ENCODE data around the gene MAP1LC3B. TPM values are rescaled to one million over a fixed set of nuclear protein-coding genes. Genes with fewer than 3 reads are reported as not detected.

The MAP1LC3B gene
- total RNA-seq, 1 donor from 2014 or later = 58.9 TPM

DNA sequence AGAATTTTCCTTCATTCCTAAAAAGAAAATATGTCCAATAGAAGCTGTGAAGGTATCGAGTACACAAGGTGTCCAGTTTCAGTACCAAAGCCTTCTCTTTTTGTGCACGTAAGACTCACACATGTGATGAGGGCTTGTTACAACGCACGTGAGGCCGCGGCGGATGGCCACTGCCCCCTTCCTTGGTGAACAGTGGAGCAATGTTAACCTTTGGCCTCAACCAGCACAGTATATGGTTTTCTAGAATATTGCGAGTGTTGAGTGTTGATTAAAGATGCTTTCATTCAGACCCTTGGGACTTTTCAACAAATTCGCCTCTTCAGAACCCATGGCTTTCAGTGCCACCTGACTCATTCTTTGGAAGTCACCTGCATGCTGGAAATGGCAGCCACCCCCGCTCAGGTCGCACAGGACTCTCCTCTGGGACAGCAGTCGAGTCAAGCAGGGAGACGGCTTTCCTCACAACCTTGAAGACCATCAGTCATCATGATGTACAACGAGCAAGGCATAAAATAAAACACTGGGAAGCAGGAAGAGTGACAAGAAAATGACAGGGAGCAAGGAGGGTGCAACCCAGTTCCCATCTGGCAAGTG lies 14.5 kb downstream of the MAP1LC3B start:
- intact Hi-C loops (cut with micrococcal nuclease) = no loop called here

DNA sequence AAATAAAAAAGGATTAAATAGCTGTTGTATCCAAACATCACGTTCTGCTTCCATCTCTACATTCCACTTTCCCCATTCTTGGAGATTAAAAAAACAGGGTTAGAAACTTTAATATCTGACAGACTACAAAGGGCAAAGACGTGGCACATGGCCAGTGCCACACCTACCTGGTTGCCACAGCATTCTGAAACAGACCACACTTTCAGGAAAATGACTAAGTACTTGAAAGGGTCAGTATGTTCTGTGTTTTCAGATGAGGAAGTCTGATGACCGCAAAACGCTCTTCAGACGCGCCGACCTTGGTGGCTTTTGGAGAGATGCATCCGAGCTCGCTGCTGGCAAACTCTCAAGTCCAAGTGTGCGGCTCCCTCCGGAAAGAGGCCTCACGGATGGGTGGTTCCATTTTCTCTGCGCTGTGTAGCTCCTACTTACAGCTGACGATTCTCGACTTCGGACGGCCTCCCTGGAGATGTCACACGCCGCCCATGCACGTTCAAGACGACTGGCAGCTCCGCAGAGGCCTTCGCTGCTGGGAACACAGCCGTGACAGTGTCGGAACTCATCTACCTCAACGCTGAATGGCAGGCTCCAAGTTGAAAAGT lies 15.5 kb downstream of the MAP1LC3B start:
- intact Hi-C loops (cut with micrococcal nuclease) = no loop called here

DNA sequence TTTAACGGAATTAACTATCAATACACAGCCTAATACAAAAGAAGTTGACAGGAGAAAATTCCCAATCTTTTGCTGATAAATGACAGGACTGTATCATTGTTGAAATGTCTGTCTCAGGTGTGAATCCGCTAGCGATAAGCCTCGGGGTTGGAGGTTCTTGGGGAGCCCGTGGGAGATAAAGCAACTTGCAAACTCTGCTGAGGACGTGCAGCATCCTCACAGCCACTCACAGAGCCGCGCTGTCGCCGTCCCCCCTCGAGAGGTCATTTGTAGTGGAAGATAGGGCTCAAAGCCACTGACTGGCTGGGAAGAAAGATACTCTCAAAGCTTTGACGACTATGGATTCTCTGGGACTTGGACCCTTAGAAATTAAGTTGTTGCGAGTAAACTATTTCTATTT lies 17.0 kb downstream of the MAP1LC3B start:
- intact Hi-C loops (cut with micrococcal nuclease) = no loop called here

DNA sequence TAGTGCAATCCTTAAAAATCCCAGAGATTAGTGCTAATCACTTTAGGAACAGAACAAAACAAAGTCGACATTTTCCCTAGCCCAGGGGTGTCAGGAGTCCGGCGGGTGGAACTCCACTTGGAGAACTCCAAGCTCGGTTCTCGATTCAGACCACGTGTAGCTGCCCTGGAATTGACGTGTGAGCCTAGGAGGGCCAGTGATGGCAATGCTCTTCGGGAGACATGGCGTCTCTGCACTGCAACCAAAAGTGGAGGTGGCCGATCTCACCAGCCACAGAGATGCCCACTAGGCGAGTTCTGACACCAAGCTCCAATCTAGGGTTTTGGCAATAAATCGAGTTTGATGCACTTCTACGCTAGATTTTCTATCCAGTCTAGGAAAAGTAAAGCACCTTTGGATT lies 17.6 kb downstream of the MAP1LC3B start:
- intact Hi-C loops (cut with micrococcal nuclease) = no loop called here

DNA sequence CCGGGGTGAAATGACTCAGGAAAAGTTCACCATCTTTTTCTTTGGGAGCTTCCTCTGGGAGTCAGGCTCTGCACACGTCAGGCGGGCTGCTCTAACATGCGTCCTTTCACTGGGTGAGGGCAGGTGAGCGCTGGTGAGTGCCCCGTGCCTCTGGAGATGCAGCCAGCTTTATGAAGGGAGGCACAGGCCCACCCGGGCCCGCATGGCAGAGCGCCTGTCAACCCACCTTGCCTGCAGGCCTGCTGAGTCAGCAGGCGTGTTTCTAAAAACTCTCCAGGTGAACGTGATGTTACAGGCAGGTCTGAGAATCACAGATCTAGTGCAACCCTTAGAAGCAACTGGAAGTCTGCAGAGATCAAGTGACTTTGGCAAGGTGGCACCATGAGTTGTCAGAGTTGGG lies 18.4 kb downstream of the MAP1LC3B start:
- intact Hi-C loops (cut with micrococcal nuclease) = no loop called here

DNA sequence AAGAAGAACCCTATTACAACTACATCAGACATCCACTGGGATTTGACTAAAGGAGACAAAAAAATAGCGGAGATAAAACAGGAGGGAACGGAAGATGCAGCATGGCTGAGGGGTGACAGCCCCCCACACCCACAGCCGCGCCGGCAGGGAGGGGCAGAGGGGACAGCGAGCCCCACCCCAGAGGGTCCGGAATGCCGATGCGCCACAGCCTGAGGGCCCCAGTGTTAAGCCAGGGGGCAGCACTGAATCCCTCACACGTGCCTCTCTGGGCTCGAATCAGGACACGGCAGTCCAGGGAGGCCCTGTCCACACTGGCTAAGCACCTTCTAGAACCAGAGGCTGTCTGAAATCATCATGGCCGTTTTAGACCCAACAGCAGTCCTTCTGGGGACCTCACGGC lies 18.8 kb downstream of the MAP1LC3B start:
- intact Hi-C loops (cut with micrococcal nuclease) = no loop called here

DNA sequence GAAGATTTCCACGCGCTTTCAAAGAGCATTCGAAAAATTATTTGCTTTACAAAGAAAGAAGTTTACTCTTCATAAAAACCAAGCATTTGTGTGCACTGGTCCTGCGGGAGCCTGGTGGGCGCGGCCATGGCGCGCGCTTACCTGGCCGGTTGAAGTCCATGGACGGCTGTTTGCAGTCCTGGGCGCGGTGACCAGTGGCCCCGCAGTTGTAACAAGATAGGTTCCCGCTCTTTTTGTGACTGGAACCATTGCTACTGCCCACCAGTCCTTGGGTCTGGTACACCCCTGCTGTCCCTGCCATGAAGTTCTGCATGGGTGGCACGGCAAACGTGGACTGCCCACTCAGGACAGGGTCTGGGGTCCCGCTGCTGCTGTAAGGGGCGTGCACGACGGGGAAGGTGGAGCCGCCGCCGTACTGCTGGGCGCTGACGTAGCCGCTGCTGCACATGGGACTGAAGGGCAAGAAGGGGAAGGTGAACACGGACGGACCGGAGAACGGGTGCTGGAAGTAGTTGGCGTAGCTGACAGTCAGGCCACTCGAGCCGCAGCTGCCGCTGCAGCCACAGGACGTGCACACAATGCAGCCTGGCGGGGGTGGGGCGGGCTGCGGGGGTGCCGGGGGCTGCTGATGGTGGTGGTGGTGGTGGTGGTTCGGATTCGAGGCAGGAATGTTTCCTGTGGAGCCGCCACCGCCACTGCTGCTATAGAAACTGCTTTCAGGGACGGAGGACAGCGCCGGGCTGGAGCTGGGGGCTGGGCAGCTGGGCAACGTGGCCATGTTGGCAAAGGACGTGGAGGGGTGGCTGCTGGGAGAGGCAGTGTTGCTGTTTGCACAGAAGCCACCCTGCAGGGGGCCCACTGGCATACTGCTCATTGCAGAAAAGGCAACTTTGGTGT lies 19.5 kb downstream of the MAP1LC3B start:
- intact Hi-C loops (cut with micrococcal nuclease) = no loop called here

DNA sequence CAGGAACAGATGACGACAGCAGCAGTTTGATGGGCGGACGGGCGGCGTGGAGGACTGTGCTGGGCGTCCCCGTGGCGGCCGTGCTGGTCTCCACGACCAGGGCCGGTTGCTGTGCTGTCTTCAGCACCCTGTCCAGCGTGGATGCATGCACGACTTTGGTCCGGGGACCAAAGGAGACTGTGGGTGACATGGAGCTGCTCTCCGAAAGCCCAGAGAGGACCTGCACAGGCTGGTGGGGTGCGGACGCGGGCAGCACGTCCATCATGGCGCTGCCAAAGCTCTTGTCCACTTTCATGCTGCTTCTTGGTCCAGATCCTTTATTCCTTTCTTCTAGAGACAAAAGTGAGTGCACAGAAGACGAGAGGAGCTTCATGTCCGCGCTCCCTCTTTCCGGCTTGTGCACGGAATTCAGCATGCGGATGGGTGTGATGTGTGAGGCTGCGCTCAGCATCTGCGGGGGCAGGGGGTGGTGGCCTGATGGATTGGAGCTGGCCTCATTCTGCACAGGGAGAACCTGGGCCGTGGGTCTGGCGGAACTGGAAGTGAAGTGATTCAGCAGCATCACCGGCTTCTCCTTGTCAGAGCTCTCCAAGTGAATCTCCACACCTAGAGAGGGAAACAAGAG lies 20.3 kb downstream of the MAP1LC3B start:
- intact Hi-C loops (cut with micrococcal nuclease) = no loop called here

DNA sequence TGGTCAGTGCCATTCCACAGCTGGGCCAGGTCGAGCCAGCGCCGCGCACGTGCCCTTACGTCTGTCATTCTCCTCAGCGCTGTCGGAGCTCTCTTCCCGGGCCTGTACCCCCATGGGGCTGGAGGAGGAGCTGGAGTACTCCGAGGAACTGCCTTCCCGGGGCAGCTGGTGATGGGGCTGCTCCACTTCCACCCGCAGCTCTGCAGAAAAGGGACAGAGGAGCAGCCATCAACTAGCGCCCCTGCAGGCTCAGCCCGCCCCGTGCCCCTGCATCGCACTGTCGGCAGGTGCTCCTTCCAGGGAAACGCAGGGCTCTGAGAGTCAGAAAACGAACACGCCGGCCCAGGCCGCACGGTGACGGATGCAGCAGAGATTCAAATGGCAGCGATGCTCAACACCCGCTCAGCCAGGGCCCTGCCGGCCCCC lies 20.9 kb downstream of the MAP1LC3B start:
- intact Hi-C loops (cut with micrococcal nuclease) = no loop called here

DNA sequence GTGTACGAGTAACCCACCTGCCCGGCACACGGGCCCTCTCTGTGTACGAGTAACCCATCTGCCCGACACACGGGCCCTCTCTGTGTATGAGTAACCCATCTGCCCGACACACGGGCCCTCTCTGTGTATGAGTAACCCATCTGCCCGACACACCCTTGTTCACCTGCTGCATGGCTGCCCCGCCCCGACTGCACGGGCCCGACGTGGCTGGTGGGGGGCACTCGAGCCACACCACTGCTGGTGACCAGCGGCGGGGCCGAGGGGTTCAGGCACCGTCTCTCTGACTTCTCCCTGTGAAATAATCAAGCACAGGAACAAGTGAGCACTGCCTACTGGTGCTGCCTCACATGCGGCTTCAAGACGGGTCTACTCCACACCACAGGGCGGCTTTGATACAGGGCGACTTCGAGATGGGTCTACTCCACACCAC lies 22.1 kb downstream of the MAP1LC3B start:
- intact Hi-C loops (cut with micrococcal nuclease) = no loop called here

DNA sequence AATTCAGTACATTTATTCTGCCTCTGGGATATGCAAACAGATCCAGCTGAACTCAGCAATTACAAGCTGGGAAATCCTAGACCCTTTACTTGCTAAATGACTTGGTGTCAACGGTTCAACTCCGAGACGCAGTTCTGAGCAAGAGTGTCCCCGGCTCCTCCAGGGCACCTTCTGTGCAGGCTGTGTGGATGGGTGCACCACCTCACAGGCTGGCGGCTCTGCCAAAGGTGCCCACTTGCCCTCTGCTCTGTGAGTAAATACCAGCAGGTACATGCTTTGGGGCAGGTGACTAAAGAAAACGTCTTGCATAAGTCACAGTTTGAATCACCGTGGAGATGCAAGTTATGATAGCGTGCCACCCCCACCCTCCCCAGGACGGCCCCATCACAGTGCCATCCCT lies 23.3 kb downstream of the MAP1LC3B start:
- intact Hi-C loops (cut with micrococcal nuclease) = no loop called here

DNA sequence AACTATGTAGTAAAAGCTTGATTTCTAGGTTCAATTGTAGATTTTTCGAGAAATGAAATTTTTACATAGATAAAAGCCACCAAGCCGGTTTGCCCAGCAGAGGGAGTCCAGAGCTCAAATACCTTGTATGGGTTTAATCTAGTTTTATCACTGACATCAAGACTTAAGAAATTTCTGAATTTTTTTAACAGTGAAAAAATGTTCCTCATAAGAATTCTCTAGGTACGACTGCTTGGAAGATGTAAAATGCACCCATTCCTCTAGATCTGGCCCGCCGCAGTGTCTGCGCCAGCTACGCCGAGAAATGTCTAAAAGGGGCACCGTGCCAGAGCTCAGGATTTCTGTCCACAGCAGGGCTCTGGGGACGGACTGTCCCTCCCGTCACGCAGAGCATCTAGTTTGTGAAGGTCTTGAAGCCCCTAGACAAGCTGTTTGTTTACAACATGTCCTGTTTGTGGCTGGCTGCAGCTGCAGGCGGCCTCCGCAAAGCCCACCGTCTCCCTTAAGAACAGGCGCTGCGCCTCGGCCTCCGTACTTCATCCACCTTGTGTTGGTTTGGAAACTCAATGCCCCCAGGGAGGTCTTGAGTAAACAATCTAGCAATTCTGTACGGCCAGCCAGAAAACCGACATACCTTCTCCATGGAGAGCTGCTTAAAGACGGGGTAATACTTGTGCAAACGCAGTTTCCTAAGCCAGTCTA lies 24.8 kb downstream of the MAP1LC3B start:
- intact Hi-C loops (cut with micrococcal nuclease) = loop anchor here (1.0 kb wide), 1 partner anchor 219 kb away; no protein-coding TSS in a partner anchor

DNA sequence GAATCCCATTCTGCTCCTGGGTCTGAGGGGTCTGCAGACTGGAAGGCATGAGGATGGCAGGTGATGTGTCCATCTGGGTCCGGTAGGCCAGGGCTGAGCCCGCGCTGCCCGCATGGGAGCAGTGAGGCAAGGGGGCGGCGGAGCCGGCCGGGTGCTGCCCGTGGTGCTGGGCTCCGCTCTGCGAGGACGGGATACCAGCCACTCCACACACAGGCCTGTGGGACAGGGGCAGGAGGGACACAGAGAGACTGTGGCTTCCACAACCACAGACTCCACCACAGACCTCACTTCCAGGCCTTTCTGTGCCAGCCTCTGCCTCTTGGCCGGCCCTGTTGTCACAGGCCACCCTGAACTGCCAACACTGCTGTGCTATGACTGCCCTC lies 25.4 kb downstream of the MAP1LC3B start:
- intact Hi-C loops (cut with micrococcal nuclease) = no loop called here

DNA sequence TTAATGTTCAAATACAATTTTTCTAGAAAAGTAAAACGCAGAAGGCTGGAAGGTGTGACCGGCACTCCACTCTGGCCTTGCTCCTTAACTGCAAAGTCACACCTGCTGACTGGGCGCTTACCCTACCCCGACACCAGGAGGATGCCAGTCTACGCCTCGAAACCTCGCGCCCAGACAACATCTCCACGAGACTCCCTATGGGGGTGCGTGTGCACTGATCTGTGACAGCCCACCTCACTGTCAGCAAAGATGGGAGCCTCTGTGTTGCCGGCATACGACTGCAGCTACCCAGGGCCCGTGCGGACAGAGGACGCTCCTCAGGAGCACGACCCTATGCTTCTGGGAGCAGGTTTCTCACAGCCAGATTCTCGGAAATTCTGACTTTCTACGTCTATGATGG lies 26.1 kb downstream of the MAP1LC3B start:
- intact Hi-C loops (cut with micrococcal nuclease) = no loop called here

DNA sequence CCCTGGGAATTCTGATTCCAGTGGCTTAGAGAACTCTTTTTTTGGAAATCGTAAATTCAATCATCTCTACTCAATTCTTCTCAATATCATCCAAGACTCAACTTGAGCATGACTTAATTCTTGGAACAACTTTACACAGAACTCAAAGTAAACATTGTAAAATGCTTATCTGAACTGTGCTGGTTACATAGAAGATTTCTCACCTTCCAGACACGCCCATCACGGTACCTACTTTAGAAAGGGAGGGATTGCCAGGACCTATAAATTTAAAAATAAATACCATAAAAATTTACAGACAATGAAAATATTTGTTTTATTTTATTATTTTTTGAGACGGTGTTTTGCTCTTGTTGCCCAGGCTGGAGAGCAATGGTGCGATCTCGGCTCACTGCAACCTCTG lies 26.5 kb downstream of the MAP1LC3B start:
- intact Hi-C loops (cut with micrococcal nuclease) = no loop called here

DNA sequence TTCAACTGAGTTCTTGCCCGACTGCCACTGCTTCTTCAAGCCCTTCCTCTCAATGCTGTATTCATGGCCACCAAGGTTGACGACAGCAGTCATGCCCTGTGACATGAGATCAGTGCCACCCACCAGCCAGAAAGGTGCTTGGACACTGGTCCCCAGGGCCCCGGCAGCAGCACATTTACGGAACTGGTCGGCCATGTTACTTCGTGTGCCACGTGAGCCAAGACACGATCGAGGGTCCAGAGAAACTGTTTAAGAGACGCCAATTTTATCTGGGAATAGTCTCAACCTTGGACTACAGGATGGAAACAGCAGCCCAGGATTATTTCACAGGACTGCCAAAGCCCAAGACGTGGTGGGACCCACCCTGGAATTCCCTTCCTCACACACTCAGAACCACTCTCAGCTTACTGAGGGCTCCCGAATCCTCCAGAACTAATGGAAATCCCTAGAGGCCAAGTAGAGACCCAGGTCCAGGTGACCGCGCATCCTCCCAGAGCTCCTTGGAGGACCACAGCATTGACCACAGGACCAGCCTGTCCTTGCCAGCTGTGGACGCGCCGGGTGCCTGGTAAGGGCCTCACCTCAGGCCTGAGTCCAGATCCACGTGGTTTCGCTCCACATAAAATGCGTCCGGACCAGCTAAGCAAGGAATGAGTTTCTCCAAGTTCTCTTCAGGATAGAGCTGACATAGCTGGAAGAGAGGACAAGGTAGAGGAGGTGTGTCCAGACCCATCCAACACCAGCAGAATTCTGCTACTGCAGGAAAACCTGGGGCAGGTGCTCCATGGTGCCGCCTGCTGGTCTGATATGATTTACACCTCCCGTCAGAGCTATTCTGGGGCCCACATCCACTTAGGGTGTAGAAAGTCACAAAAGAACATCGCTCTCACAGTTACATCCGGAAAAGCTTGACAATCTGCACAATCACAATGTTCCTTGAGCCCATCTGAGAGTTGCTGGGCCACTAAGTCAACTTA lies 28.2 kb downstream of the MAP1LC3B start:
- intact Hi-C loops (cut with micrococcal nuclease) = no loop called here

DNA sequence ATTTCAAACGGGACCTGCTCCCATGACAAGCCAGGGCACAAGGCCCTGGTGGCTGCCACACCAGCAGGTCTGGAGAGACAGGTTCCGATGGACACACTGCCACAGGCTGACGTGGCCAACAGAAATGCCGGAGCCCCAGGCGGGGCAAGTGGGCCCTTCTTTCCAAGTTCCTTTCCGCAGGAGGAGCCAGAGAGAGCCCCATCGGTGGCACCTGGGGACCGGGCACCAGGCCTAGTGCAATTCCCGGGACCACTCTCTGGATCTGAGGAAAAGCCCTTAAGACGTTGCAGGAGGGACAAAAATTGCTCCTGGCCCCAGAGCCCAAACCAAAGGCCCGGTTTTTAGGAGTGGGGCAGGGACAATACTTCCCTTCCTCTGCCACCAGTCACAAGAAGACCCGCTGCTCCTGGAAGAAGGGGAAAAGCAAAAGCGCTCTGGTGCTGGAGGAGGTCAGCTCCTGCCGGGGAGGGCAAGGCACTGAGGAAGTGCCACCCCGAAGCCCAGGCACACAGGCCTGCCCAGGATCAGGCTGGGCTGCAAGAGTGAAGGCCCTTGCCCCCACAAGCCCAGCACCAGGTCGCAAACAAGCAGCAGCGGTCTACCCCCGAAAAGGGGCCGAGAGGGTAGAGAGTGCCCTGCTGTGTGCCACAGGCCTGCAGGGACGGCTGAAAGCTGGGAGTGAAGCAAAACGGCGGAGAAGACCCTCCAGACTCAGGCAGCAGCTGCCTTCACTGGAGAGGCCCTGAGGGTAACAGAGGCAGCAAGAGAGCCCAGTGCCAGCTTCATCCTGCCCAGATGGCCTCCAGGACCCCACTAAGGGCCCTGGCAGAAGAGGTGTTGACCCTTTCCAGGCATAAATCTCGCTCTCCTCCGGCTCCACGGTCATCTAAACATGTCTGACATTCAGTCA lies 29.1 kb downstream of the MAP1LC3B start:
- intact Hi-C loops (cut with micrococcal nuclease) = no loop called here

DNA sequence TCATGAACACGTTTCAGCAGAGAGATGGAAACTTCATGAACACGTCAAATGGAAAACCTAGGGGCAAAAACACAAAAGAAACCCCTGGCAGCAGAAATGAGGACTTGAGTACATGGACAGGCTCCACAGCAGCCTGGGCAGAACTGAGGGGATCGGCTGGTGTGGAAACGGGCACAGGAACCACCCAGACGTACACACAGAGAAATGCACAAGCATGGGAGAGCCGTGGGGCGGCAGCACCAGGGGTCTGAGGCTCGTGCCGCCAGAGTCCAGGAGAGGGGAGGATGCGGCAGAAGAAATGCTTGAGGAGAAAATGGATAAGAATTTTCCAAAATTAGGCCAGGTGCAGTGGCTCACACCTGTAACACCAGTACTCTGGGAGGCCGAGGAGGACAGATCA lies 30.0 kb downstream of the MAP1LC3B start:
- intact Hi-C loops (cut with micrococcal nuclease) = no loop called here

DNA sequence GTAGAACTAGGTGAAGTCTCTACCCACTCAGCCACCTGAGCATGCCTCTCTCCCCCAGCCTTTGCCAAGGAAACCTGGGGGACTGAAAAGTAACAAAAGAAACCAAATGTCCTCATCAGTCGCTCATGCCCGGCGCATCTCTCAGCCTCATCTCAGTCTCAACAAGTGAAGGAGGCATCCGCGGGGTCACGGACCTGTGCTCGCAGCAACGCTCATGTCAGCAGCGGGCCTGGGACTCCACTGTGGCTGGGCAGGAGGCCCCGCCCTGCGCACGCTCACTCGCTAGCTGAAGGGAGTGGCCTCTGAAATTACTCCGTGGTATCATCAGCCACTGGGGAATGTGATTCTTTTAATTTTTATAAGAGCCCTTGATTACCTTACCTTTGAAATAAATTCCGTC lies 31.3 kb downstream of the MAP1LC3B start:
- intact Hi-C loops (cut with micrococcal nuclease) = no loop called here

All from T-helper 1 cell treated with Interleukin-12 subunit alpha and Interleukin-12 subunit beta and Interleukin-4 antibody, amounts not matched to agents 30 ng/mL and 1 ng/mL, for 36 hours (primary cell).